Measurements from ENCODE around the gene KIF24. TPM values are rescaled to one million over a fixed set of nuclear protein-coding genes. Genes with fewer than 3 reads are reported as not detected.

Gene KIF24
- total RNA-seq, 1 experiment from 2014 or later, result 1.5 TPM

- no peak for DNase-seq (ENCODE audit: low read depth)
- in situ Hi-C loops (cut with HindIII; ENCODE audit: low pct_unique_long_range_greater_than_20kb, low sequenced_read_pairs), result no loop called here
These were observed 38.0 kb downstream of the KIF24 start for GRCh38 chr9:34291023-34291422.

- in situ Hi-C loops (cut with HindIII; ENCODE audit: low pct_unique_long_range_greater_than_20kb, low sequenced_read_pairs), result no loop called here
- no peak for DNase-seq (ENCODE audit: low read depth)
These were observed 39.9 kb downstream of the KIF24 start for GRCh38 chr9:34289159-34289558.

GRCh38 chr9:34282096-34282495 lies 47.0 kb downstream of the KIF24 start:
- DNase-seq (ENCODE audit: low read depth), result no peak
- in situ Hi-C loops (cut with HindIII; ENCODE audit: low pct_unique_long_range_greater_than_20kb, low sequenced_read_pairs), result no loop called here

GRCh38 chr9:34279411-34279810 lies 49.7 kb downstream of the KIF24 start:
- no peak for DNase-seq (ENCODE audit: low read depth)
- in situ Hi-C loops (cut with HindIII; ENCODE audit: low pct_unique_long_range_greater_than_20kb, low sequenced_read_pairs), result no loop called here

Other genes starting within 250 kb of the KIF24 start
- 21.5 and 27.0 TPM in 2 replicates for gene DCAF12, start 202.6 kb downstream of the KIF24 start, total RNA-seq (2014; rRNA removed; shearing (Covaris generic); ENCODE audit: low replicate concordance)
- gene UBAP1, start 150.2 kb downstream of the KIF24 start, total RNA-seq (2014; rRNA removed; shearing (Covaris generic); ENCODE audit: low replicate concordance), result 79.8 and 85.0 TPM in 2 replicates
- gene NUDT2, start 301 bp upstream of the KIF24 start, total RNA-seq (2014; rRNA removed; shearing (Covaris generic); ENCODE audit: low replicate concordance), result 10.6 and 17.1 TPM in 2 replicates
- 0.03 TPM in 1 of 2 replicates, not detected in the other for gene MYORG, start 47.6 kb upstream of the KIF24 start, total RNA-seq (2014; rRNA removed; shearing (Covaris generic); ENCODE audit: low replicate concordance)
- gene FAM219A, start 129.3 kb upstream of the KIF24 start, total RNA-seq (2014; rRNA removed; shearing (Covaris generic); ENCODE audit: low replicate concordance), result 5.4 and 13.1 TPM in 2 replicates
- gene DNAI1, start 129.5 kb upstream of the KIF24 start, total RNA-seq (2014; rRNA removed; shearing (Covaris generic); ENCODE audit: low replicate concordance), result not detected in 2 replicates
- gene ENHO, start 193.7 kb upstream of the KIF24 start, total RNA-seq (2014; rRNA removed; shearing (Covaris generic); ENCODE audit: low replicate concordance), result 4.0 TPM in 1 of 2 replicates, not detected in the other